A204.1 (cell line): ENCODE data around the gene LCMT1.
"Not testable (repeated sequence)": the region's sequence is repeated elsewhere in the genome, so short reads cannot be mapped to it uniquely, and the experiment has no call there.

Source experiments
- FAIRE-seq: peaks from 2 replicates; lab custom pipeline; 2012; peaks lifted over from hg19 to GRCh38; lab: Jason Lieb, UNC

The LCMT1 gene

DNA sequence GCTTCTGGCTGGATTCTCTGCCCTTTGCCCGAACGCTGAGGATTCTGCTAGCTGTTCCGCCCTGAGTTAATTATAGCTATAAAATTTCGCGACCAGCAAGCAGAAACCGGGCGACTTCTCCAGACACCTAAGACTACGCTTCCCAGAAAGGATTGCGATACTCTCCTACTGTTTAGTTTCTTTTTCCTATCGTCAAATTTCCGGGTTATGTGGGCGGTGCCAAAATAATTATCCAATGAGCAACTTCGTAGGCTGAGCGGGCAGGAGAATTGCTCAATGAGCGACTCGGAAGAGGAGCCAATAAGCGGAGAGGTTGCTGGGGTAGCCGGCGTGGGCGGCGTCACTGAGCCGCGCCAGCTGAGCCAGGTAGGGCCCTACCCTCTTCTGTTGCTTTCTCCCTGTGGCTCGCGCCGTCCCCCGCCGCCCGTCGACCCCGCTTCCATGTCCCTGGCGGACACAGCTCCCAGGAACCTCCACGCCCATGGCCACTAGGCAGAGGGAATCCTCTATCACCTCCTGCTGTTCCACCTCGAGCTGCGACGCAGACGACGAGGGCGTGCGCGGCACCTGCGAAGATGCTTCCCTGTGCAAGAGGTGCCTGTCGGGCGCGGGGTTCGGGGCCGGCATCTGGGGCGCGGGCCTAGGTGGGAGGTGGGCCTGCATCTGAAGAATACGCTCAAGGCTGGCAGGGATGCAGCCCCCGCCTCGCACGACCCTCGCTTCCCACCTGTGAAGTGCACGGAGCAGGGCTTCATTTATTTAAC lies at the start of gene LCMT1:
TSS of gene LCMT1 (plus strand) at position 340 of the 764 bp plus-strand sequence. CDS start at position 482, 142 bp downstream.
- FAIRE-seq, result peak; percentile 98

DNA sequence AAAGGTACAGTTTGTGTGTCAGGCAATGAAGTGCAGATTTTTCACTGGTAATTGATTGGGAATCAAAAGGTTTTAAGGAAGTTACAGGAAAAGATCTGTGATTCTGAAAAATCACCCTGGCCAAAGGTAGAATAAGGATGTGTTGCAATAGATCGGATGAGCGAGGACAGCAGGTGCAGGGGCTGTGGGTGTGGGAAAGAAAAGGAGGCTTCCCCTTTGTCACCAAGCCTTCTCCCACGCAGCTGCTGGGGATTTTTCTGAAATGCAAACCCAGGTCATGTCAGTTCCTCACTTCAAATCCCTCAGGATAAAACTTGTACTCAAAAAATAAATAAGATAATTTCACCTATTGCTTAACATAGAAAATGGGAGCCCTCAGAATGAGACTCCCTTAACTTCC lies 48.4 kb upstream of the LCMT1 start:
- no peak for FAIRE-seq

DNA sequence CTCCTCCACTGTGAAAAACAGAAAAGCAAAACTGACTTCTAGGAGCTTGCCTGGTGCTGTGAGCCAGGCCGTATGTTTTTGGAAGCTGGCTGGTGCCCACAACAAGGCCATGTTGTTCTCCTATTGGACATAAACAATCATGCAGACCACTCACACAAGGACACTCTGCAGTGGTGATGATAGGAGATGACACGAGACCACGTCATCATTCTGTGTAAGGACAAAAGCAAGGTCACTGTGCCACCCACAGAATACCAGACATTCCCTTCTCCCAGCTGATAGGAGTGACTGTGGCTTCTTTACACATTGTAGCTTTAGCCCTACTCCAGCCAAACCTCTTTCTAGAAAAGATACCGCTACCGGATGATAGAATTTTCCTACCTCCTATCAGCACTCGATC lies 47.7 kb upstream of the LCMT1 start:
- FAIRE-seq, result no peak

DNA sequence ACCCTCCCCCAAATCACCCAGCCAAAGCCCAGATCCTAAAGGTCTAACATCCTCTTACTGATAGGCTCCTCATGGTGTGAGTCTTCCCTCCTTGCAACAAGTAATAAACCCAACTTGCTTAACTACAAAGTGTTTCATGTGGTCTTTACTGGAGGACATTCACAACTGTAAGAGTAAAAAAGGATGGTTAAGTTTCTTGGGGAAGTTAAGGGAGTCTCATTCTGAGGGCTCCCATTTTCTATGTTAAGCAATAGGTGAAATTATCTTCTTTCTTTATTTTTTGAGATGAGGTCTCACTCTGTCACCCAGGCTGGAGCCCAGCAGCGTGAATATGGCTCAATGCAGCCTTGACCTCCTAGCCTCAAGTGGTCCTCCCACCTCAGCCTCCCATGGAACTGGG lies 47.3 kb upstream of the LCMT1 start:
- not testable (repeated sequence) for FAIRE-seq

DNA sequence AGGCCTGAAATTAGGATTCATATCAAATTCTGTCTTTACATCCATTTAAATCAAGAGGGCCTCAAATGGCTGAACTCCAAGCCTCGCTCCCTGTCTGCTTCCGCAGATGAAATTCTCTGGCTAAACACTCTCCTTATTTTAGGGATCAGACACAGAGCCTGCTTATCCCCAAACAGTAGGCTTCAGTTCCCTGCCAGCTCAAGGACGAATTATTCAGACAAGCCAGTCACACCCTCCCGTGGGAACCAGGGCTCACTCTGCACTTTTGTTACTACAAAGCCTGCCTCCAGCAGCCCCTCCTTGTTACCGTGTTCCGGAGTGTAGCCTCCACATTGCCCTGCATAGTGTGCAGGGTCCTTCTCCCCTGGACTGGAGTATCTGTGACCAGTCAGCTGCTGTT lies 46.6 kb upstream of the LCMT1 start:
- FAIRE-seq, result no peak

DNA sequence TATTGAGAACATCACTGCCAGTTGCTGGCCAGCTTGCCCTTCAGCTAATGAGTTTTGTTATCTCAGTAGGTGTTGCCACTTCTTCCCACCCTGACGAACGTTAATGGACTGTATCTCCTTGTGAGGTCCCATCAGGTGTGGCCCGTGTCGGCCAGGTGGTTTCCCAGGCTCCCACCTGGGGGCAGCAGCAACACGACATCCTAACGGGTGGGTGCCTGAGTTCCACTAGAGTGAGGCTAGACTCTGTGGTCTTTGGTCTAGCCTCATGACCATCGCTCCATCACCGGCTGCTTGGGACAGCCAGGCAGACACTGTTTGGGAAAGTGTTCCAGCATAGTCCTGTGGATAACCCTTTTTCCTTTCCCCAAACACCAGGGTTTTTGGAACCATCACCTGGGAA lies 45.6 kb upstream of the LCMT1 start:
- FAIRE-seq, result no peak

DNA sequence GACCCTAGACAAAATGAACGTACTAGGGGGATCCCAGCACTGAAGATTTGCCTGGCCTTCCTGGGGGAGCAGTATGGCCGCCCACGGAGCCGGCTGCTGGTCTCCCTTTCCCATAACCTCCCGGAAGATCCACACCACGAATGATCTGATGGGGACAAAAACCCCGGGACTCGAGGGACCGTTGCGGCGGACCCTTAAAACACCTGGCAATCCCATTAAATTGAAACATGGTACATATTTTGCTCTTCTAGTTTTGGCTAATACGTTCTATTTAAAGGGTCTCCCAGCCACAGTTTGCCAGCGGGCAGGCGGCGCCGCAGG lies 45.2 kb upstream of the LCMT1 start:
- no peak for FAIRE-seq

DNA sequence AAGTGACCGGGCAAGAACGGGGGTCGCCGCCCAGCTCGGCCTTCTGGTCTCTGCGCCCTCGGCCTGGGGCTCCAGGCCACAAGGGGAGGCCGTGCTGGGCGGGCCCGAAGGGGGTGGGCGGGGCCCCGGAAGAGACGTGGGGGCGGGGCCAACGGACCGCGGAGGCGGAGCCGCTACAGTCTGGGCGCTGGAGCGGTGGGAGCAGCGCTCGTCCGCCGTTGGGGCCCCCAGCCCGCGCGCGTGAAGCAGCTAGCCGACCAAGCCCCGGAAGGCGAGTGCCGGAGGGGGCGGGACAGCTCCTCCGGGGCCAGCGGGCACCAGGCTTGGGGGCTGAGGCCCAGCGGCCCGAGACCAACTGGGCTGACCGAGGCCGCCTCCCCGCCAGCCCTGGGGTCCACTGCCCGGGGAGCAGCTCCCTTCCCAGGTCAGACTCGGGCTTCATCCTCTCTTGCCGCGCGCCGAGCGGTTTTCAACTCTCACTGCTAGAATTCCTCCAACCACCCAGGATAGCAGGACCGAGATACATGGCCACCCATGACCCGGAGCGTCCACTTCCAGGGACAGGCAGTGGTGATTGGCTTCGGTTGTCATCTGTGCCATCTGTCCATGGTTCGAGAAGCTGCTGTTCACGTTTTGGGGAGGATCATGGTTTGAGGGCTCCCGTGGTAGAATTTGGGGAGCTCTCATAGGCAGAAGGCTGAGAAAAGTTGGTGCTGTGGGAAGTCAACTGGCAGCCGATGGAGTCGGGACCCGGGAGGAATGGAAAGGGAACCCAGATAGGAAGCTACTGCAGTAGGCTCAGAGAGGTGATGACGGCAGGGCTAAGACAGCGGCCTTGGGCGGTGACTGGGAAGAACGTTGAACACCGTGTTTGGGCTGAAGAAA lies 44.6 kb upstream of the LCMT1 start:
- FAIRE-seq, result no peak

- no peak for FAIRE-seq
These were observed 37.7 kb upstream of the LCMT1 start for GRCh38 chr16:25073854-25074253.

DNA sequence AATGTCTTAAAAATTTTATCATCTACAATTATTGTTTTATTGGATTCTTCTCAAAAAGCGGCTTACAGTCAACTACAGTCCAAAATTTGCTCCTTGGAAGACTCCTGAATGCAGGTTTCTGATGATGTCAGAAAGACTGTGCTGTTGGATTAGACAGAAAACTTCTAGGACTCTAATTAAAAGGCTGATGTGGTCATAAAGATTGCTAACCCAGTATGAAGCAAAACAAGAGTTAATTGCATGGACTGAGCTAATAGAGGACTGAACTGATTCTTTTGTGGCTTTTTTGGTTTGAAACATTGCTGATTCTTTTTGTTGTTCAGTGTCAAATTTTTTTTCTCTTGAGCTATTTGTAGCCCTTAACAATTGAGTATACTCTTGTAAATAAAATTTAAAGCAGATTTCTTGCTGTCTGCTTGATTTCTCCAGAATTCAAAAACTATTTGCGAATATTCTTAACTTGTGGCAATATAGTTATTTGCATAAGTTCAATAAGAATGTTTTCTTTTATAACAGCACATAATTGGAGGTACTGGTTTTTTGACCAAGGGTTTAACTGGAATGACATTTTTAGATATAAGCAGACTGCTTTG lies 33.1 kb upstream of the LCMT1 start:
- no peak for FAIRE-seq

DNA sequence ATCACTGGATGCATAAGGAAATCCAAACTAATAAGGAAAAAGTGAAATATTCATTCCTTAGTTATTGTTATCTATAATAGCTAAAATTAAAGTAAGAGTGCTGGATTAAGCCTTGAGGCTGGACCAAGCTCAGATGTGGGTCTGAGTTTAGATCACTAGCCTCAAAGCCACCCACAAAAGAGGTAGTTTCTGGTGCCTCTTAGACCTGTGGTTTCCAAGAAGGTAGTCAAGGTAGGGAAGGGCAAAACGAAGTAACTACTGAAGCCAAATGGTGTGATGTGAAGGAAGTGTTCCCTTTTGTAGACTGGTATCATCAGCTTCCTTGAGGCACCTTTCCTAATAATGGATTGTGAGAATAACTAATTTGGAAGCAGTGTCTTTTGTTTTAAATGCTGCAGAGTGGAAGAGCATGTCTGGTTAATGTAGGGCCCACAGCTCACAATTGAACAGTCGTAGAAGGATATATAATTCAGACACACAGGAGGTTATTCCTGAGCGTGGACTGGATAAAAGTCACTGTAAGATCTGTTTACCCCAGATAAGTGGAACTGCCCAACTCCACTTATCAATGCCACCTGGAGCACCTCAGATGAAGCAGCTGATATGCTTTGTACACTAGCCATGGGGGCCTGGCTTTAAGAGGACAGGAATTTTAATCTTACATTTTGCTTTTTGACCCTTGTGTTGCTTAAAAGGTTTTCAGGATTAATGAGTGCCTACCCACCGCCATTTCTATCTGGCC lies 31.7 kb upstream of the LCMT1 start:
- no peak for FAIRE-seq

DNA sequence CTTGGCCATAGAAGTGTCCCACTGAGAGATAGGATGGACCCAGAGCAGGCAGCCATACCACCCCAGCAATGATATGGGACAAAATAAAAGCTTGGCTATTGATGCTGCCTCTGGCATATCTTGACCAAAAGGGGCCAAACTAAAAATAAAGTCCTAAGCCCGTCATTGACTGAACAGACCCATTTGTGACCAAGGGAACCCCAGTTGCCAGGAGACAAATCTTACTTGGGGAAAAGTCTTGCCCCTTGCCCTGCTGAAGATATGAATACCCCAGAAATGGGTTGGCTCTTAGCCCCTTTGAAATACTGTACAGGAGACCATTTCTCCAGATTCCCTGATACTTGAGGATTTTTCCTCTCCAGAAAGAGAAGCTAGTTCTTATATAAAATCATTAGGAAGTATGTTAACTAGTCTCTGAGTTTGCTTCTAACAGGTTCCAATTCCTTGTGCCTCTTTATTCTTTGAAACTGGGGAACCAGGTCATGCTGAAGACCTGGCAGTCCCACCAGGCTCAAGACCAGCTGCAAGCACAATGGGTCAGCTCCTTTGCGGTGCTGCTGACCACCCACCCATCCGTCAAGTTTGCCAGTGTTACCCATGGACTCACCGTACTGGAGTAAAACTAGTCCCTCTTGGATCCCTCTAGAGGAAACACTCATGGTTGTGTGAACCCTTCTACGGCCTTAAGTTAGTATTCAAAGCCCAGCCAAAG lies 31.0 kb upstream of the LCMT1 start:
- no peak for FAIRE-seq

DNA sequence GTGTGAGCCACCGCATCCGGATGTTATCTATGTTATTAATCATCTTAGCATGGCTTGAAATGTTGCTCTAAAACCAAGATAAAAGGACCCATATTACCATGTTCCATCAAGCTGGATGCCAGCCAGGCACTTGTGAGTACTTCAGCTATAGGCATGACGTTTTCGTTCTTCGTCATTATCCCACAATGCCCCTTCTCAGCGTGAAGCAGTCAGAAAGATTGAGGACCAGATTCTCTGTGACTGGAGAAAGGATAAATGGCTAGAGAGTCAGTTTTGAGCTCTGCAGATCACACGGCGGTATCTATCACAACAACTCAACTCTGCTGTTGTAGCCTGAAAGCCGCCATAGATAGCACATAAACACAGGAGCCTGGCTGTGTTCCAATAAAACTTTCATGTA lies 29.8 kb upstream of the LCMT1 start:
- no peak for FAIRE-seq

DNA sequence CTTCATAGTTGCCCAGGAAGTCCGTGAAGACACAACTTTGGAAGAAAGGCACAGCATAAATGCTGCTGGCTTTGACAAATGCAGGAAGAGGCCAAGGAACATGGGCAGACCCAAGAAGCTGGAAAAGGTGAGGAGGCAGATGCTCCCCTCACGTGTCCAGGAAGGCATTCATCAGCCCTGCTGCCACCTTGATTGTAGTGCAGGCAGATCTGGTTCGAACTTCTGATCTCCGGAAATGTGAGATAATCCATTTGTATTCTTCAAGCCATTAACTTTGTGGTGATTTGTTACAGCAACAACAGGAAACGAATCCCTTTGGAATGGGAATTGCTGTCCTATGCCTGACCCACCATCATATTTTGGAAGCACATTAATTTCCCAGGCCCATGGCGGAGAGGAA lies 28.5 kb upstream of the LCMT1 start:
- no peak for FAIRE-seq

GRCh38 chr16:25083701-25084100 lies 27.8 kb upstream of the LCMT1 start:
- FAIRE-seq, result no peak

GRCh38 chr16:25084797-25085196 lies 26.7 kb upstream of the LCMT1 start:
- no peak for FAIRE-seq

DNA sequence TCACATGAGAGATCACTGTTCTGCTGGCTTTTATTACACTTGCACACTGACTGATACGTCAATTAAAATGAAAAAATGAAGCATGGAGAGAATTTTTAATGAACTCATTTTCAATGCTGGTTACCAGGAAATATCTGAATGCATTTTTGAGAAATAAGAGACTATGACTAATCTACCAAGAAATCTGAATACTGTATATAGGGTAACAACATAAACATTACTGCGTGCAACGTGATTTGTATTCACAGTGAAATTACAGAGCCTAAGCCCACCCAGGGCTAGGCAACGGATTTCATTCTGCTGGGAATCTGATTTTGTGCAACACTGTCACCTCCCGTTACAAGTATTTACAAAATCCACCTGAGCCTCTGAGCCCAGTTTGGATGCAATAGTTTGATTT lies 23.8 kb upstream of the LCMT1 start:
- no peak for FAIRE-seq

DNA sequence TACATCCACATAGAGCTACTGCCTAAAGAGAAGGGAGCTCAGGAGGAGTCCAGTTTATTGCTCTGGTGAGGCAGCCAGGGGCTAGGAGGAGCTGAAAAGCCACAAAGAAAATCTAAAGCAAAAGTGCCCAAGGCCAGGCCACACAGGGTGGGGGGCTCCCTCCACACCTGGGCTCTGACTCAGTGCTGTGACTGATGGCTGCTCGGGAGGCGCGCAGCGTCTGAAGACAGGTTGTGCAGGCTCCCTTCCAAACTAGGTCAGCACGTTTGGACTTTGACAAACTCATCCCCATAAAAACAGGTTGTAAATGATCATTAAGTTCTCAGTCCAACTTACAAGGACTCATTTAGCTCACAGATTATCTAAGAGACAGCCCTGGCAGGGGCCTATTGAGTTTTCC lies 22.2 kb upstream of the LCMT1 start:
- FAIRE-seq, result no peak

DNA sequence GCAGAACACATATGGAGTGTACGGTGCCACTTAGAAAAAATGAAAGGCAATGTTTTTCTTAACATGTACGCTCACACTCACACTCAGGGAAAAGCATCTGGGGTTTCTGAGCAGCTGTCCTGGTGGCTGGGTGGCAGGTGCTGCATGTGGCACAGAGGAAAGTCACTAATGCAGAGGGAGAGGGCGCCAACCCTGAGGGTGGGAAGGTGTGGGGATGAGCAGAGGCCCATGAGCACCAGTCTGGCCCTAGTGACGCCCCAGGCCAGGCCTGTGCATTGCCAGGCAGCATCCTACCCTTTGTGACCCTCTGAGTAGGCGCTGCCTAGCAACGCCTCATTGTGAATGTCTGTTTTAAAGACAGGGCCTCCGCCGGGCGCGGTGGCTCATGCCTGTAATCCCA lies 19.1 kb upstream of the LCMT1 start:
- no peak for FAIRE-seq

DNA sequence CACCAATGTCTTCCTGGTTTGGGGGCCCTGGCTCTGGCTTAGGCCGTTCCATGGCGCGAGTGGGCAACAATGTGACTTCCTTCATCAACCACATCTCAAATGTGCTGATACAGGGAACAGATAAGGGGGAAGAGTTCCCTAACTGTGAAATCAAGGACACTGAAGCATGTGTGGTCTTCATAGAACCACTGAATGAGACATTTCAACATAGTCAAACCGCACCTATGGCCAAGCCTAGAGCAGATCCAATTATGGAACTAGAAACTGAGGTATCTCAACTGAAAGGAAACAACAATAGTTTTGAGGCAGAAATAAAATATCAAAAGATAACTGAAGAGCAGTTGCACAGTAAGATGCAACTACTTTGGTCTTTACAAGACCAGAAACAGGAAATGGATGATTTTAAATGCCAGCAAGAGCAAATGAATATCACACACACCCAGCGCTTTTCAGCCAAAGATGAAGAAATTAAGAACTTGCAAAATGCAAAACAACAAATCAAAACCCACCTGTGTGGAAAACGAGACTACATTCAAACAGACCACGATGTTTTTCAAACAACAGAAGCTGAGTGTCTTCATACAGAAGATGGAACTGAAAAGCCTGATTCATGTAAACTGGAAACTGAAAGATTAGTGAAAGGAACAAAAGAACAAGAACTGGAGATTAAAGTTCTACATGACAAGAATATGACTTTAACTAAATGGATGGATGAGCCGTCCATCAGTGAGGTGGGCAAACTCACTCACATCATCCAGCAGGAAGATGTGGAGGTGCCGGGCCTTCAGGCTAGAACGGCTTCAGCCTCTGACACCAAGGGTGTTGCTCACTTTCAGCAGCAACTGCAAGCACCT lies 18.1 kb upstream of the LCMT1 start:
- FAIRE-seq, result no peak

DNA sequence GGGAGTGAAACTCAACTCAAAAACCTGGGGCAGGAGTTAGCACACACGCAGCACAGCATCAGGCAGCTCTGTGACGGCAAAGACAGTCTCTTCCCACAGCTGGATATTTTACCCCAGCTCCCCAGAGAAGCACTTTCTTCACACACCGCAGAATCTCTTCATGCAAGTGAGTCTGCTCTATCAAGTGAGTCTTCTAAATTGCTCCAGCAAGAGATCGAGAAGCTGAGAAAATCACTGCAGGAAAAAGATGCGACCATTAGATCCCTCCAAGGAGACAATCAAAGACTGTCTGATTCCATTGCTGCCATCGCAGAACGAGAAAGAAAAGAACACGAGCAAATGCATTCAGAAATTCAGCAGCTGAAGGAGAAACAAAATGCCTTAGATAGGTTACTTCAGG lies 16.9 kb upstream of the LCMT1 start:
- FAIRE-seq, result no peak
